ENCODE data around the gene OLA1. TPM values are rescaled to one million over a fixed set of nuclear protein-coding genes. Genes with fewer than 3 reads are reported as not detected.
"Not testable (repeated sequence)": the region's sequence is repeated elsewhere in the genome, so short reads cannot be mapped to it uniquely, and the experiment has no call there.

The OLA1 gene
- total RNA-seq, 5 donors from 2014 or later (not counting 1 experiment from before 2014, with no cell fraction given): 32.1 to 46.1 (median 38.1) TPM

DNA sequence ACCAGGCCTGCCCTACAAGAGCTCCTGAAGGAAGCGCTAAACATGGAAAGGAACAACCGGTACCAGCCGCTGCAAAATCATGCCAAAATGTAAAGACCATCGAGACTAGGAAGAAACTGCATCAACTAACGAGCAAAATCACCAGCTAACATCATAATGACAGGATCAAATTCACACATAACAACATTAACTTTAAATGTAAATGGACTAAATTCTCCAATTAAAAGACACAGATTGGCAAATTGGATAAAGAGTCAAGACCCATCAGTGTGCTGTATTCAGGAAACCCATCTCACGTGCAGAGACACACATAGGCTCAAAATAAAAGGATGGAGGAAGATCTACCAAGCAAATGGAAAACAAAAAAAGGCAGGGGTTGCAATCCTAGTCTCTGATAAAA, 21.9 kb upstream of the OLA1 start:
- CTCF ChIA-PET; H3K9me3 ChIP-seq; H3K36me3 Mint-ChIP-seq; H3K27ac ChIP-seq (ENCODE audit: low read length); H3K4me1 Mint-ChIP-seq; H3K4me3 ChIP-seq (ENCODE audit: control insufficient read depth in 1 of 2, extremely low read depth in 1 of 2, low read length in 1 of 2); H3K27ac Mint-ChIP-seq; H3K36me3 ChIP-seq (ENCODE audit: control insufficient read depth in 2 of 2, extremely low read depth in 1 of 2, insufficient read depth in 1 of 2, low read length in 1 of 2); H3K9me3 Mint-ChIP-seq; H3K4me1 ChIP-seq (ENCODE audit: control insufficient read depth in 1 of 2, extremely low read depth in 1 of 2, insufficient read depth in 2 of 2, low read length in 2 of 2); H3K4me3 Mint-ChIP-seq; DNase-seq; ATAC-seq (replicated peaks in 1 of 4); POLR2A ChIA-PET; H3K27me3 ChIP-seq (replicated peaks in 1 of 2; ENCODE audit: control insufficient read depth in 2 of 2, extremely low read depth in 1 of 2, insufficient read depth in 2 of 2, low read length in 1 of 2): not testable (repeated sequence)
- H3K27me3 Mint-ChIP-seq: peaks cover 25 to 32% of the 10 kb centered on the region in 2 donors
- WGBS (ENCODE audit: insufficient coverage): no CpG with 5 or more reads among the region's 6 CpGs

DNA sequence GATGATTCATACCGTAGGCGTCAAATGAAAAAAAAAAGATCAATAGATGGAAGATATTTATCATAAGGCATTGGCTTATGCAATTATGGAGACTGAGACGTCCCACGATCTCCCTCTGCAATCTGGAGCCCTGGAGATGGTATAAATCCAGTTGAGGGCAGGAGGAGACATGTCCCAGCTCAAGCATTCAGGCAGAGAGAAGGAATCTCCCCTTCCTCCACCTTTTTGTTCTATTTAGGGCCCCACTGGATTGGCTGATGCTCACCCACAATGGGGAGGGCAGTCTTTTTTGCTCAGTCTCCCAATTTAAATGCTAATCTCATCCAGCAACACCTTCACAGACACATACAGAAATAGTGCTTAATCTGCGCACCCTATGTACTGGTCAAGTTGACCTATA, 18.0 kb upstream of the OLA1 start:
- ATAC-seq (replicated peaks in 1 of 4): no peak
- Mint-ChIP-seq H3K9me3 (no peaks in the 10 kb centered on the region), H3K27me3 (peaks cover 37 to 45% of the 10 kb centered on the region in 2 donors), H3K27ac (no peak overlapping the region), H3K4me3 (no peak overlapping the region), H3K4me1 (no peaks in the 10 kb centered on the region), H3K36me3 (no peaks in the 10 kb centered on the region)
- no peaks in the 10 kb centered on the region for H3K9me3 ChIP-seq
- no peak overlapping the region for H3K27ac ChIP-seq (ENCODE audit: low read length)
- no peak overlapping the region for H3K4me3 ChIP-seq (ENCODE audit: control insufficient read depth in 1 of 2, extremely low read depth in 1 of 2, low read length in 1 of 2)
- WGBS (ENCODE audit: insufficient coverage): 20% methylated on average over 2 of the region's 5 CpGs
- ChIA-PET CTCF (no interaction called here), POLR2A (no interaction called here)
- H3K4me1 ChIP-seq (ENCODE audit: control insufficient read depth in 1 of 2, extremely low read depth in 1 of 2, insufficient read depth in 2 of 2, low read length in 2 of 2): no peaks in the 10 kb centered on the region
- no peaks in the 10 kb centered on the region for H3K36me3 ChIP-seq (ENCODE audit: control insufficient read depth in 2 of 2, extremely low read depth in 1 of 2, insufficient read depth in 1 of 2, low read length in 1 of 2)
- no peak for DNase-seq
- peaks cover 0 to 10% of the 10 kb centered on the region in 2 experiments for H3K27me3 ChIP-seq (replicated peaks in 1 of 2; ENCODE audit: control insufficient read depth in 2 of 2, extremely low read depth in 1 of 2, insufficient read depth in 2 of 2, low read length in 1 of 2)

DNA sequence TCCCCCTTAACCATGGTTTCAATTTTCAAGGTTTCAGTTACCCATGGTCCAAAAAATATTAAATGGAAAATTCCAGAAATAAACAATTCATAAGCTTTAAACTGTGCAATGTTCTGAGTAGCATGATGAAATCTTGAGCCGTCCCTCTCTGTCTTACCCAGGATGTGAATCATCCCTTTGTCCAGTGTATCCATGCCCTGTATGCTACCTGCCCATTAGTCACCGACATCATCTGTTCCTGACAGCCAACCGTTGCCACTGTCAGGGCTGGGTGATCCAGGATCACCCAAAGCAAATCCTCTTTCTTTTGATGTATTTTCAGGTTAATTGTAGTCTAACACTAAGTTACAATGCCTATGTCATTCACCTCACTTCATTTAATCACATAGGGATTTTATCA, 15.7 kb upstream of the OLA1 start:
- CTCF ChIA-PET: no interaction called here
- H3K9me3 Mint-ChIP-seq: no peaks in the 10 kb centered on the region
- ATAC-seq (replicated peaks in 1 of 4) (no peak), DNase-seq (no peak)
- H3K27ac ChIP-seq (ENCODE audit: low read length): no peak overlapping the region
- no peaks in the 10 kb centered on the region for H3K9me3 ChIP-seq
- H3K36me3 Mint-ChIP-seq: no peaks in the 10 kb centered on the region
- no peak overlapping the region for H3K27ac Mint-ChIP-seq
- H3K4me1 Mint-ChIP-seq: no peaks in the 10 kb centered on the region
- H3K4me1 ChIP-seq (ENCODE audit: control insufficient read depth in 1 of 2, extremely low read depth in 1 of 2, insufficient read depth in 2 of 2, low read length in 2 of 2): no peaks in the 10 kb centered on the region
- no peak overlapping the region for H3K4me3 Mint-ChIP-seq
- peaks cover 0 to 10% of the 10 kb centered on the region in 2 experiments for H3K27me3 ChIP-seq (replicated peaks in 1 of 2; ENCODE audit: control insufficient read depth in 2 of 2, extremely low read depth in 1 of 2, insufficient read depth in 2 of 2, low read length in 1 of 2)
- POLR2A ChIA-PET: no interaction called here
- 75% methylated on average over 2 of the region's 3 CpGs for WGBS (ENCODE audit: insufficient coverage)
- H3K4me3 ChIP-seq (ENCODE audit: control insufficient read depth in 1 of 2, extremely low read depth in 1 of 2, low read length in 1 of 2): no peak overlapping the region
- peaks cover 41 to 53% of the 10 kb centered on the region in 2 donors for H3K27me3 Mint-ChIP-seq
- no peaks in the 10 kb centered on the region for H3K36me3 ChIP-seq (ENCODE audit: control insufficient read depth in 2 of 2, extremely low read depth in 1 of 2, insufficient read depth in 1 of 2, low read length in 1 of 2)

DNA sequence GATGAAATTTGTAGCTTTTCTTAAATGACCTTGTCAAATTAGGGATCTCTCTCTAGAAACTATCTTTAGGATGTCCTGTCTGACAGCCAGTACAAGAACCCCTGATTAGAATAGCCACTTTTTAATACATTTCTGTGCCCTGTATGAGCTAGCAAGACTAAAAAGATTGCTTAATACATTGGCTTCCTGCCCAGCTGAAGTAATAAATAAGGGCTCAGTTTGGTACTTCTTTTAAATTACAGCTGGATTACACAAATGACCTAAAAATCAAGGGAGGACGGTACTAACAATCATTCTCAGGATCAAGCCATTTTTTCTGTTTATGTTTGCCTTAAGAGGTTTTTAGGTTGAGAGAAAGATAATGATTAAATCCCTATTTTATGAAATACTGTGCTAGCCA, 11.6 kb upstream of the OLA1 start:
- no peak overlapping the region for H3K27ac ChIP-seq (ENCODE audit: low read length)

DNA sequence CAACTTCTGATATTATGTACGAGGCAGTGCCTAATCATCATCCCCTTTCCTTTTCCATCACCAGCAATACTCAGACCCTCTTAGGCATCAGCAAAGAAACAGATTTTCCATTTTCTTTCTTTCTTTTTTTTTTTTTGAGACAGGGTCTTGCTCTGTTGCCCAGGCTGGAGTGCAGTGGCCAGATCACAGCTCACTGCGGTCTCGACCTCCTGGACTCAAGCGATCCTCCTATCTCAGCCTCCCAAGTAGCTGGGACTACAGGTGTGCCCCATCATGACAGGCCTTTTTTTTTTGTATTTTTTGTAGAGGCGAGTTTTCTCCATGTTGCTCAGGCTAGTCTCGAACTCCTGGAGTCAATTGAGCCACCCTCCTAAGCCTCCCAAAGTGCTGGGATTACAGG, 5.9 kb upstream of the OLA1 start:
- Histone ChIP-seq H3K27me3 (replicated peaks in 1 of 2; ENCODE audit: control insufficient read depth in 2 of 2, extremely low read depth in 1 of 2, insufficient read depth in 2 of 2, low read length in 1 of 2) (peaks cover 0 to 4% of the 10 kb centered on the region in 2 experiments), H3K4me3 (ENCODE audit: control insufficient read depth in 1 of 2, extremely low read depth in 1 of 2, low read length in 1 of 2) (no peak overlapping the region), H3K27ac (ENCODE audit: low read length) (no peak overlapping the region), H3K9me3 (no peaks in the 10 kb centered on the region), H3K4me1 (ENCODE audit: control insufficient read depth in 1 of 2, extremely low read depth in 1 of 2, insufficient read depth in 2 of 2, low read length in 2 of 2) (peaks cover 0 to 1% of the 10 kb centered on the region in 2 experiments), H3K36me3 (ENCODE audit: control insufficient read depth in 2 of 2, extremely low read depth in 1 of 2, insufficient read depth in 1 of 2, low read length in 1 of 2) (no peaks in the 10 kb centered on the region)
- Mint-ChIP-seq H3K36me3 (no peaks in the 10 kb centered on the region), H3K4me3 (no peak overlapping the region), H3K27ac (no peak overlapping the region), H3K9me3 (peaks cover 0 to 5% (median 0%) of the 10 kb centered on the region in 3 donors), H3K4me1 (peaks cover 1 to 2% (median 2%) of the 10 kb centered on the region in 3 donors), H3K27me3 (peaks cover 0 to 4% of the 10 kb centered on the region in 2 donors)
- POLR2A ChIA-PET: interaction anchor here in 1 of 2 donors (0.6 kb wide), 1 partner anchor 8 kb away, joined by 4 read pairs; no protein-coding TSS in a partner anchor
- DNase-seq (no peak), ATAC-seq (replicated peaks in 1 of 4) (no peak)
- CTCF ChIA-PET: interaction anchor here in 1 of 2 donors (0.6 kb wide), 1 partner anchor 45 kb away, joined by 3 read pairs; no protein-coding TSS in a partner anchor
- WGBS (ENCODE audit: insufficient coverage): 94% methylated on average over 2 of the region's 6 CpGs

More for the DNA sequence above, 11.6 kb upstream of the OLA1 start:
- H3K27me3 ChIP-seq (replicated peaks in 1 of 2; ENCODE audit: control insufficient read depth in 2 of 2, extremely low read depth in 1 of 2, insufficient read depth in 2 of 2, low read length in 1 of 2): peaks cover 0 to 3% of the 10 kb centered on the region in 2 experiments
- H3K4me3 Mint-ChIP-seq: no peak overlapping the region
- ChIA-PET POLR2A (no interaction called here), CTCF (interaction anchor here in 1 of 2 donors (0.7 kb wide), 1 partner anchor 1034 kb away, joined by 7 read pairs; no protein-coding TSS in a partner anchor)
- no CpG with 5 or more reads among the region's 1 CpG for WGBS (ENCODE audit: insufficient coverage)
- H3K9me3 ChIP-seq: no peaks in the 10 kb centered on the region
- peaks cover 17 to 26% of the 10 kb centered on the region in 2 donors for H3K27me3 Mint-ChIP-seq
- no peak overlapping the region for H3K4me3 ChIP-seq (ENCODE audit: control insufficient read depth in 1 of 2, extremely low read depth in 1 of 2, low read length in 1 of 2)
- H3K4me1 Mint-ChIP-seq: no peaks in the 10 kb centered on the region
- ATAC-seq (replicated peaks in 1 of 4) (no peak), DNase-seq (no peak)
- H3K4me1 ChIP-seq (ENCODE audit: control insufficient read depth in 1 of 2, extremely low read depth in 1 of 2, insufficient read depth in 2 of 2, low read length in 2 of 2): no peaks in the 10 kb centered on the region
- peaks cover 0 to 5% (median 0%) of the 10 kb centered on the region in 3 donors for H3K9me3 Mint-ChIP-seq
- no peak overlapping the region for H3K27ac Mint-ChIP-seq
- H3K36me3 Mint-ChIP-seq: no peaks in the 10 kb centered on the region
- no peaks in the 10 kb centered on the region for H3K36me3 ChIP-seq (ENCODE audit: control insufficient read depth in 2 of 2, extremely low read depth in 1 of 2, insufficient read depth in 1 of 2, low read length in 1 of 2)

DNA sequence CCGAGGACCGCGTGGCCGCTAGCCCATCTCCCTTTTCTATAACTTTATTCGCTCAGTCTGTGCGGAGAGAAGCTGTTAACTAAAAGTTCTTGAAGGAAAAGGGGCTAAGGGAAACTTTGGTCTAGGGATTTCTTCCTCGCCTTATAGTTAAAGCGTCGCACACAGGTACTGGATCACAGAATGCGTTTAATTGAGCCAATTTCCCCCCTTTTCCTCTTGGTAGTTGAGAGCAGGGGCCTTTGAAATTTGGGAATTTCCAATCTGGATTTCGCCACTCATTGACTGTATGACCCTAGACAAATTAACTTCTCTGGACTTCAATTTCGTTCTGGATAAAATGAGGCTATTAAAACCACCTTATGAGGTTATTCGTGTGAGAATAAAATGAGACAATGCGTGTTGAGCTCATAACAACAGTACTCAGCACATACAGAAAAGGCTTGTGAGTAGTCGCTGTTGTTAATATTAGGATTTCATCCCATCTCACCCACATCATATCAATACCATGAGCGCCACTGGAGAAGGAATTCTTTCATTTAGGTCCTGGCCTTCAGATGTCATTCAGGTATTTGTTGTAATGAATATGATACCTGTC, 763 bp upstream of the OLA1 start:
- no peak for DNase-seq
- H3K4me3 Mint-ChIP-seq: peak overlapping the region; percentile 79 to 88 (median 80)
- no peaks in the 10 kb centered on the region for H3K36me3 ChIP-seq (ENCODE audit: control insufficient read depth in 2 of 2, extremely low read depth in 1 of 2, insufficient read depth in 1 of 2, low read length in 1 of 2)
- peaks cover 7% of the 10 kb centered on the region for H3K36me3 Mint-ChIP-seq
- no peaks in the 10 kb centered on the region for H3K9me3 Mint-ChIP-seq
- H3K27ac ChIP-seq (ENCODE audit: low read length): peak overlapping the region; percentile 69
- H3K27me3 Mint-ChIP-seq: no peaks in the 10 kb centered on the region
- peak overlapping the region; percentile 11 to 87 for H3K4me3 ChIP-seq (ENCODE audit: control insufficient read depth in 1 of 2, extremely low read depth in 1 of 2, low read length in 1 of 2)
- POLR2A ChIA-PET: no interaction called here
- no CpG with 5 or more reads among the region's 16 CpGs for WGBS (ENCODE audit: insufficient coverage)
- CTCF ChIA-PET: interaction anchor here (0.6 to 1.0 kb wide), 2 partner anchors 92 to 344 kb away, joined by 5 to 14 read pairs; no protein-coding TSS in a partner anchor
- peak overlapping the region; percentile 55 to 71 for H3K27ac Mint-ChIP-seq
- peaks cover 5 to 19% of the 10 kb centered on the region in 2 experiments for H3K4me1 ChIP-seq (ENCODE audit: control insufficient read depth in 1 of 2, extremely low read depth in 1 of 2, insufficient read depth in 2 of 2, low read length in 2 of 2)
- H3K9me3 ChIP-seq: no peaks in the 10 kb centered on the region
- H3K27me3 ChIP-seq (replicated peaks in 1 of 2; ENCODE audit: control insufficient read depth in 2 of 2, extremely low read depth in 1 of 2, insufficient read depth in 2 of 2, low read length in 1 of 2): no peaks in the 10 kb centered on the region
- no peak for ATAC-seq (replicated peaks in 1 of 4)
- H3K4me1 Mint-ChIP-seq: peaks cover 21 to 27% (median 25%) of the 10 kb centered on the region in 3 donors
